ENCODE measurements around the gene ICA1. TPM values are rescaled to one million over a fixed set of nuclear protein-coding genes. Genes with fewer than 3 reads are reported as not detected.

The ICA1 gene
- total and polyA plus RNA-seq, 12 donors = 29.5 to 92.1 (median 56.8) TPM

DNA sequence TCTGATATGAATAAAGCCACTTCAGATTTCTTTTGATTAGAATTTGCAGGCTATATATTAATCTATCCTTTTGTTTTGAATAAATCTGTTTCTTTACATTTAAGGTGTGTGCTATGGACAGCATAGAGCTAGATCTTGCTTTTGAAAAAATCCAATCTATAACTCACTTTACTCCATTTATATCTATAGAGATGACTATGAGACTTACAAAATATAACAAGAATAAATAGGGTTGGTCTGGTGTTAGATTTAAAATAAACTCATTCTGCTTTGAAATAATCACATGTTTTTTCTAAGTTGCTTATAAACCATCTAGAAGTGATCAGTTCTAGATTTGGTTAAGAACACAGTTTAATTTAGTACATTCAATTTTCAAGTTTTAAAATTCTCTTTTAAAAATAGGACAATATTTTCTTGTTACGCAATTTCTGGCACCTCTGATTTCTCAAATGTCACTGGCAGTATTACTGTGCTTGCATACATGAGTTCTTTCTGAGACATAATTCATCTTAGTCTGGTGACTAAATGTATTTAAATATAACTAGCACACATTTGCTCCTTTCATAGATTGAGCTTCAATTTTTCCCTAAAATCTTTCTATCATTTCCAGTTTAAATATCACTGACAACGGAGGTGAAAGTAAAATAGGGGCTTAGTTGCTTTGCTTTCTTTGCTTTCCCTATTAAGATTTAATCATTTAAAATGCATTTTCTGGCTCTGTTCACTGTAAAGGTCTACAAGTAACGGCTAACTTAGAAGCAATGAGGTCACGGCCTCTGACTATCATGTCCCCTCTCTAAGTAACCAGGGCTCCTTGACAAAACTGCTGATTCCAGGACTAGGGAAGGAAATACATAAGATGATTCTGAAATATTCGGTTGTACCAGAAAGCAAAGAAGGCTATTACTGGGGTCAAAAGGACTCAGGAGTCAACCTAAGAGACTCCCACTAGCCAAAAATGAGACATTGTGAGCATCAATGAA is 89.3 kb downstream of the ICA1 start:
- TF ChIP-seq, protein P1, sequence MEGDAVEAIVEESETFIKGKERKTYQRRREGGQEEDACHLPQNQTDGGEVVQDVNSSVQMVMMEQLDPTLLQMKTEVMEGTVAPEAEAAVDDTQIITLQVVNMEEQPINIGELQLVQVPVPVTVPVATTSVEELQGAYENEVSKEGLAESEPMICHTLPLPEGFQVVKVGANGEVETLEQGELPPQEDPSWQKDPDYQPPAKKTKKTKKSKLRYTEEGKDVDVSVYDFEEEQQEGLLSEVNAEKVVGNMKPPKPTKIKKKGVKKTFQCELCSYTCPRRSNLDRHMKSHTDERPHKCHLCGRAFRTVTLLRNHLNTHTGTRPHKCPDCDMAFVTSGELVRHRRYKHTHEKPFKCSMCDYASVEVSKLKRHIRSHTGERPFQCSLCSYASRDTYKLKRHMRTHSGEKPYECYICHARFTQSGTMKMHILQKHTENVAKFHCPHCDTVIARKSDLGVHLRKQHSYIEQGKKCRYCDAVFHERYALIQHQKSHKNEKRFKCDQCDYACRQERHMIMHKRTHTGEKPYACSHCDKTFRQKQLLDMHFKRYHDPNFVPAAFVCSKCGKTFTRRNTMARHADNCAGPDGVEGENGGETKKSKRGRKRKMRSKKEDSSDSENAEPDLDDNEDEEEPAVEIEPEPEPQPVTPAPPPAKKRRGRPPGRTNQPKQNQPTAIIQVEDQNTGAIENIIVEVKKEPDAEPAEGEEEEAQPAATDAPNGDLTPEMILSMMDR (IDR thresholded peaks at IDR 0.05) = no peak
- Histone ChIP-seq H3K27ac (no peak overlapping the region), H3K36me3 (peaks cover 0 to 6% (median 0%) of the 10 kb centered on the region in 9 donors), H3K27me3 (no peaks in the 10 kb centered on the region), H3K4me1 (peaks cover 0 to 51% (median 23%) of the 10 kb centered on the region in 9 donors), H3K4me3 (no peak overlapping the region), H3K9me3 (no peaks in the 10 kb centered on the region)
- 77 to 90% methylated on average over 5 of the region's 5 CpGs for whole genome bisulfite sequencing, 2 donors
- ATAC-seq (no peak), DNase-seq (no peak)
- intact Hi-C loops (cut with DNase I) = no loop called here

DNA sequence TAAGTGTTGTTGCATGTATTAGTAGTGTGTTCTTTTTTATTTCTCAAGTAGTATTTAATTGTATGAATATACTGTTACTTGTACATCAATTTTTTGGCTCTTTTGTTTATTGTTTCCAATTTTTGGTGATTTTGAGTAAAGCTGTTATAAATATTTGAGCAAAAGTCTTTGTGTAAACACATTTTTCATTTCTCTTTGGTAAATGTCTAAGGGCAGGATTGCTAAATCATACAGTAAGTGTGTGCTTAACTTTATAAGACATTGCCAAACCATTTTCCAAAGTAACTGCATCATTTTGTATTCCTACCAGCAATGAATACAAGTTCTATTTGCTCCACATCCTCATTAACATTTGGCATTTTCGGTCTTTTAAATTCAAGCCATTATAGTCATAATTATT is 92.8 kb downstream of the ICA1 start:
- 90 to 94% methylated on average over 1 of the region's 1 CpG for WGBS, 2 donors
- Histone ChIP-seq H3K9me3 (no peaks in the 10 kb centered on the region), H3K4me3 (no peak overlapping the region), H3K27ac (no peak overlapping the region), H3K4me1 (peaks cover 0 to 42% (median 5%) of the 10 kb centered on the region in 9 donors), H3K27me3 (no peaks in the 10 kb centered on the region), H3K36me3 (peaks cover 0 to 6% (median 0%) of the 10 kb centered on the region in 9 donors)
- ATAC-seq = no peak
- no peak for DNase-seq
- TF ChIP-seq, protein P1 (IDR thresholded peaks at IDR 0.05) = no peak
- intact Hi-C loops (cut with DNase I) = no loop called here

DNA sequence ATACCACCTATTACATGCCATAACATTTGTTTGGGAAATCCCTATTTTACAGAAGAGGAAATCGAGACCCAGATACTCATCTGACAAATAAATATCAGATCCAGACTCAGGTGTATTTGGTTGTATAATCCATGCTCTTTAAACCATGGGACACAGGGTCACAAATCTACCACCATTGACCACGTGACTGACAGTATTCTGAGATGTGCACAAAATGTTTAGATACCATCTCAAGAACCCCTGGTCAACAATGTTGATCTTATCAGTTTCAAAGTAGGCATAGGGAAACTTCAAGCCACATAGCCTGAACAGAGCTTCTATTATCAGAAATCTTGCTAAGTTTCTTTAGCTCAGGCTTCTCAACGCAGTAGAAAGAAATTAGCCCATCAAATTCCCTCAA is 93.6 kb downstream of the ICA1 start:
- TF ChIP-seq, protein P1 (IDR thresholded peaks at IDR 0.05) = no peak
- peaks cover 0 to under 1% (median 0%) of the 10 kb centered on the region in 9 donors for H3K36me3 ChIP-seq
- H3K4me3 ChIP-seq = no peak overlapping the region
- no peak for ATAC-seq
- no peaks in the 10 kb centered on the region for H3K9me3 ChIP-seq
- 82 to 89% methylated on average over 3 of the region's 3 CpGs for WGBS, 2 donors
- peaks cover 0 to 42% (median 4%) of the 10 kb centered on the region in 9 donors for H3K4me1 ChIP-seq
- no peak for DNase-seq
- intact Hi-C loops (cut with DNase I) = no loop called here
- H3K27ac ChIP-seq = no peak overlapping the region
- no peaks in the 10 kb centered on the region for H3K27me3 ChIP-seq

DNA sequence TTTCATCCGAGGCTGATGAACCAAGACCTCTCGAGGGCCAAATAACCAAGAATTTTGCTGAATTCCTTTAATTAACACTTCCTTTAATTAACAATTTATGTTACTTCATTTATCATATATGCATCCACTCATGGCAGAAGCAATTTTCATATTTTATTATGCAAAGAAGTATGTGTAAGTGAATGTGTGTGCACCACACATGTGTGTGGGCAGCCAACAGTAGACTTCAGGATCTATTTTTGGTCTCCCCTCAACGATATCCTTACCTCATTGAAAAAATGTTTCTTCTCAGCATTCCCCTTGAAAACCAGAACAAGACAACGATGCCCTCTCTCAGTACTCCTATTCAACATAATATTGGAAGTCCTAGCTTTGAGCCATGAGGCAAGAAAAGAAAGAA is 96.8 kb downstream of the ICA1 start:
- DNase-seq (no peak), ATAC-seq (peak in 1 of 8 donors; percentile 55)
- H3K4me3 ChIP-seq = no peak overlapping the region
- no peaks in the 10 kb centered on the region for H3K27me3 ChIP-seq
- TF ChIP-seq, protein P1 (IDR thresholded peaks at IDR 0.05) = no peak
- 10 to 18% methylated on average over 4 of the region's 4 CpGs for WGBS, 2 donors
- H3K9me3 ChIP-seq = no peaks in the 10 kb centered on the region
- intact Hi-C loops (cut with DNase I) = no loop called here
- no peaks in the 10 kb centered on the region for H3K36me3 ChIP-seq
- H3K4me1 ChIP-seq = peaks cover 0 to 32% (median 9%) of the 10 kb centered on the region in 9 donors
- H3K27ac ChIP-seq = no peak overlapping the region

All from heart right ventricle (tissue), 16 donors.